ENCODE results near the gene GLIS1. TPM values are rescaled to one million over a fixed set of nuclear protein-coding genes. Genes with fewer than 3 reads are reported as not detected.

The GLIS1 gene
- total RNA-seq, 1 experiment from 2014 or later: 0.28 TPM

DNA sequence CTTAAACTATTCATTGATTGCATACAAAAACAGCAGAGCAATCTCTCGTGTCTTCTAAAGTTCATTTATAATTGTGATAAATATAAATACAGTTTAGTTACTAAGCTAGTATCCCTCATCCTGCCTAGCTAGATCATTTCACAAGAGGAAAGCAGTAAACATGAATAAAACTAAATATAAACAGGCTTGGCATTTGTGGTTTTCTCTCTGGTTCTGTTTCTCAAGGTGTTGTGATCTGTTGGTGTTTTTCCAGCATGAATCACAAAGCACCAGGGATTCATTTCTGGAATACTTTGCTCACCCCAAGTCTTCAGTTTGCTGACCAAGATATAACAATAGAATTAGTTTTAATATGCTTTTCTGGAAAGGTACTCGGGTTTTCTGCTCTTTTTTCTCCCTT, 32.7 kb upstream of the GLIS1 start:
- Histone ChIP-seq H4K5ac (ENCODE audit: insufficient read length, low read depth, low read length) (no peak overlapping the region), H3K23me2 (ENCODE audit: insufficient read length, low read depth, low read length, poor library complexity, severe bottlenecking) (no peaks in the 10 kb centered on the region), H3K4me2 (ENCODE audit: insufficient read depth, insufficient read length, low read length) (no peak overlapping the region), H2BK12ac (ENCODE audit: insufficient read length, low read depth, low read length) (no peak overlapping the region), H3K79me2 (ENCODE audit: insufficient read depth, low read length) (0 out of 2 replicates have a peak, but pooled peaks cover 2% of the 10 kb centered on the region), H2AK5ac (ENCODE audit: insufficient read length, low read length) (no peak overlapping the region), H2BK15ac (ENCODE audit: low read depth, low read length) (no peak overlapping the region), H4K20me1 (ENCODE audit: control insufficient read depth, insufficient read depth, insufficient read length) (no peaks in the 10 kb centered on the region), H3K9me3 (ENCODE audit: control insufficient read depth, low read depth, low read length) (no peaks in the 10 kb centered on the region), H3K23ac (ENCODE audit: insufficient read length, low read depth, low read length) (no peak overlapping the region), H3K9ac (ENCODE audit: extremely low read depth, insufficient read length, low read length) (no peak overlapping the region), H2BK20ac (ENCODE audit: low read depth, low read length, poor library complexity, severe bottlenecking) (no peak overlapping the region), H3K14ac (ENCODE audit: insufficient read depth, low read length) (no peak overlapping the region), H3K27ac (ENCODE audit: insufficient read length, low read depth, low read length) (no peak overlapping the region), H3K4me1 (ENCODE audit: insufficient read depth, low read length) (no peaks in the 10 kb centered on the region), H4K8ac (replicated peaks; ENCODE audit: insufficient read length, low read depth, low read length) (no peak overlapping the region), H3T11ph (ENCODE audit: low read length) (no peak overlapping the region), H3K4ac (ENCODE audit: low read depth, low read length) (no peak overlapping the region), H2AFZ (ENCODE audit: low read length) (no peak overlapping the region), H2BK5ac (ENCODE audit: insufficient read length, low read length) (no peak overlapping the region), H3K27me3 (ENCODE audit: insufficient read depth, low read length) (no peaks in the 10 kb centered on the region), H2BK120ac (ENCODE audit: low read depth, low read length, poor library complexity, severe bottlenecking) (no peak overlapping the region), H4K91ac (ENCODE audit: insufficient read length, low read depth, low read length) (no peak overlapping the region), H3K18ac (ENCODE audit: insufficient read length, low read depth, low read length) (no peak overlapping the region), H3K79me1 (ENCODE audit: insufficient read depth, low read depth, low read length, poor library complexity, severe bottlenecking) (no peaks in the 10 kb centered on the region), H3K56ac (ENCODE audit: insufficient read length, low read depth, low read length) (no peak overlapping the region)
- no peaks in the 10 kb centered on the region for H3K9me3 Mint-ChIP-seq
- no peak for TF ChIP-seq CTCF (conservative IDR thresholded peaks at IDR 0.05)
- no peak overlapping the region for H3K27ac Mint-ChIP-seq
- no peak overlapping the region for H3K4me3 Mint-ChIP-seq
- H3K27me3 Mint-ChIP-seq (ENCODE audit: low read depth): no peaks in the 10 kb centered on the region
- peaks cover 16 to 52% (median 35%) of the 10 kb centered on the region in 3 experiments; a peak in 6 of 7 replicates for H3K36me3 Mint-ChIP-seq (ENCODE audit: insufficient read depth in 1 of 3, low read depth in 3 of 3)
- no peak for DNase-seq
- H3K4me1 Mint-ChIP-seq: peaks cover 0 to 10% of the 10 kb centered on the region in 2 experiments; a peak in 1 of 4 replicates
- WGBS (ENCODE audit: extremely low coverage, insufficient read length, low lambda C conversion rate): no CpG with 5 or more reads among the region's 2 CpGs
